ENCODE measurements around the gene B3GNT5. TPM values are rescaled to one million over a fixed set of nuclear protein-coding genes. Genes with fewer than 3 reads are reported as not detected.

Gene B3GNT5
- total and polyA plus RNA-seq, 2 experiments from 2014 or later: 4.9 to 6.4 TPM

DNA sequence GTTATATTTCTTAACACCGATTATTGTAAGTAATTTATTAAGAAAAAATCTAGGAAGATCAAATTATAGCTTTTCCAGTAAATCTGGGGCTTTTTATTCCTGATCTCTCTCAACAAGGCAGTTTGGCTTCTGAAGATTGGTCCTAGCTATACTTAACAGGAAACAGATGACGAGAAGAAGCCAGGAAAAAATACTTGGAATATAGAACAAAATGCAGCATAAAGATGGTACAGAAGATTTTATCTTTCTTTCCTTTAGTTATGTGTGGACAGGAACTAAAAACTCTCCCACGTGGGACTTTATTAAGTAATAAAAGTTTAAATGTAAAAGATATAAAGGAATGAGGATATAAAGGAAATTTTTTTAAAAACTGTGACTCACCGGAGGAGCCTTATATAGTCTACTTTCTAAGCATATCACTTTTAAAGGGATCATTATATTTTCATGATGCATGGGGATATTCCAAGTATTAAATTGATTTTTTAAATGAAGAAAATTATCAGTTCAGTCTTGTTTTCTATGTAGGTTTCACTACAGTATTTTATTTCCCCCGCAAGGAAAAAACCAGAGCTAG, 8.2 kb downstream of the B3GNT5 start (continued):
- TF ChIP-seq, protein P1, sequence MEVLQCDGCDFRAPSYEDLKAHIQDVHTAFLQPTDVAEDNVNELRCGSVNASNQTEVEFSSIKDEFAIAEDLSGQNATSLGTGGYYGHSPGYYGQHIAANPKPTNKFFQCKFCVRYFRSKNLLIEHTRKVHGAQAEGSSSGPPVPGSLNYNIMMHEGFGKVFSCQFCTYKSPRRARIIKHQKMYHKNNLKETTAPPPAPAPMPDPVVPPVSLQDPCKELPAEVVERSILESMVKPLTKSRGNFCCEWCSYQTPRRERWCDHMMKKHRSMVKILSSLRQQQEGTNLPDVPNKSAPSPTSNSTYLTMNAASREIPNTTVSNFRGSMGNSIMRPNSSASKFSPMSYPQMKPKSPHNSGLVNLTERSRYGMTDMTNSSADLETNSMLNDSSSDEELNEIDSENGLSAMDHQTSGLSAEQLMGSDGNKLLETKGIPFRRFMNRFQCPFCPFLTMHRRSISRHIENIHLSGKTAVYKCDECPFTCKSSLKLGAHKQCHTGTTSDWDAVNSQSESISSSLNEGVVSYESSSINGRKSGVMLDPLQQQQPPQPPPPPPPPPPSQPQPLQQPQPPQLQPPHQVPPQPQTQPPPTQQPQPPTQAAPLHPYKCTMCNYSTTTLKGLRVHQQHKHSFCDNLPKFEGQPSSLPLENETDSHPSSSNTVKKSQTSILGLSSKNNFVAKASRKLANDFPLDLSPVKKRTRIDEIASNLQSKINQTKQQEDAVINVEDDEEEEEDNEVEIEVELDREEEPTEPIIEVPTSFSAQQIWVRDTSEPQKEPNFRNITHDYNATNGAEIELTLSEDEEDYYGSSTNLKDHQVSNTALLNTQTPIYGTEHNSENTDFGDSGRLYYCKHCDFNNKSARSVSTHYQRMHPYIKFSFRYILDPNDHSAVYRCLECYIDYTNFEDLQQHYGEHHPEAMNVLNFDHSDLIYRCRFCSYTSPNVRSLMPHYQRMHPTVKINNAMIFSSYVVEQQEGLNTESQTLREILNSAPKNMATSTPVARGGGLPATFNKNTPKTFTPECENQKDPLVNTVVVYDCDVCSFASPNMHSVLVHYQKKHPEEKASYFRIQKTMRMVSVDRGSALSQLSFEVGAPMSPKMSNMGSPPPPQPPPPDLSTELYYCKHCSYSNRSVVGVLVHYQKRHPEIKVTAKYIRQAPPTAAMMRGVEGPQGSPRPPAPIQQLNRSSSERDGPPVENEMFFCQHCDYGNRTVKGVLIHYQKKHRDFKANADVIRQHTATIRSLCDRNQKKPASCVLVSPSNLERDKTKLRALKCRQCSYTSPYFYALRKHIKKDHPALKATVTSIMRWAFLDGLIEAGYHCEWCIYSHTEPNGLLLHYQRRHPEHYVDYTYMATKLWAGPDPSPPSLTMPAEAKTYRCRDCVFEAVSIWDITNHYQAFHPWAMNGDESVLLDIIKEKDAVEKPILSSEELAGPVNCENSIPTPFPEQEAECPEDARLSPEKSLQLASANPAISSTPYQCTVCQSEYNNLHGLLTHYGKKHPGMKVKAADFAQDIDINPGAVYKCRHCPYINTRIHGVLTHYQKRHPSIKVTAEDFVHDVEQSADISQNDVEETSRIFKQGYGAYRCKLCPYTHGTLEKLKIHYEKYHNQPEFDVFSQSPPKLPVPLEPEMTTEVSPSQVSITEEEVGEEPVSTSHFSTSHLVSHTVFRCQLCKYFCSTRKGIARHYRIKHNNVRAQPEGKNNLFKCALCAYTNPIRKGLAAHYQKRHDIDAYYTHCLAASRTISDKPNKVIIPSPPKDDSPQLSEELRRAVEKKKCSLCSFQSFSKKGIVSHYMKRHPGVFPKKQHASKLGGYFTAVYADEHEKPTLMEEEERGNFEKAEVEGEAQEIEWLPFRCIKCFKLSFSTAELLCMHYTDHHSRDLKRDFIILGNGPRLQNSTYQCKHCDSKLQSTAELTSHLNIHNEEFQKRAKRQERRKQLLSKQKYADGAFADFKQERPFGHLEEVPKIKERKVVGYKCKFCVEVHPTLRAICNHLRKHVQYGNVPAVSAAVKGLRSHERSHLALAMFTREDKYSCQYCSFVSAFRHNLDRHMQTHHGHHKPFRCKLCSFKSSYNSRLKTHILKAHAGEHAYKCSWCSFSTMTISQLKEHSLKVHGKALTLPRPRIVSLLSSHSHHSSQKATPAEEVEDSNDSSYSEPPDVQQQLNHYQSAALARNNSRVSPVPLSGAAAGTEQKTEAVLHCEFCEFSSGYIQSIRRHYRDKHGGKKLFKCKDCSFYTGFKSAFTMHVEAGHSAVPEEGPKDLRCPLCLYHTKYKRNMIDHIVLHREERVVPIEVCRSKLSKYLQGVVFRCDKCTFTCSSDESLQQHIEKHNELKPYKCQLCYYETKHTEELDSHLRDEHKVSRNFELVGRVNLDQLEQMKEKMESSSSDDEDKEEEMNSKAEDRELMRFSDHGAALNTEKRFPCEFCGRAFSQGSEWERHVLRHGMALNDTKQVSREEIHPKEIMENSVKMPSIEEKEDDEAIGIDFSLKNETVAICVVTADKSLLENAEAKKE (CRISPR knock-in tag; IDR thresholded peaks at IDR 0.05): no peak
- TF ChIP-seq, protein P2, sequence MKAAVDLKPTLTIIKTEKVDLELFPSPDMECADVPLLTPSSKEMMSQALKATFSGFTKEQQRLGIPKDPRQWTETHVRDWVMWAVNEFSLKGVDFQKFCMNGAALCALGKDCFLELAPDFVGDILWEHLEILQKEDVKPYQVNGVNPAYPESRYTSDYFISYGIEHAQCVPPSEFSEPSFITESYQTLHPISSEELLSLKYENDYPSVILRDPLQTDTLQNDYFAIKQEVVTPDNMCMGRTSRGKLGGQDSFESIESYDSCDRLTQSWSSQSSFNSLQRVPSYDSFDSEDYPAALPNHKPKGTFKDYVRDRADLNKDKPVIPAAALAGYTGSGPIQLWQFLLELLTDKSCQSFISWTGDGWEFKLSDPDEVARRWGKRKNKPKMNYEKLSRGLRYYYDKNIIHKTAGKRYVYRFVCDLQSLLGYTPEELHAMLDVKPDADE (IDR thresholded peaks at IDR 0.05): no peak
- TF ChIP-seq POLR2AphosphoS5 (IDR thresholded peaks at IDR 0.05; ENCODE audit: low read depth) (no peak), NANOG (IDR thresholded peaks at IDR 0.05; ENCODE audit: borderline replicate concordance) (no peak), EZH2 (IDR thresholded peaks at IDR 0.05; ENCODE audit: low read depth, unreplicated experiment) (no peak), JUNB (IDR thresholded peaks at IDR 0.05; ENCODE audit: unreplicated experiment) (no peak), EZH2phosphoT487 (IDR thresholded peaks at IDR 0.05; ENCODE audit: unreplicated experiment) (no peak)

DNA sequence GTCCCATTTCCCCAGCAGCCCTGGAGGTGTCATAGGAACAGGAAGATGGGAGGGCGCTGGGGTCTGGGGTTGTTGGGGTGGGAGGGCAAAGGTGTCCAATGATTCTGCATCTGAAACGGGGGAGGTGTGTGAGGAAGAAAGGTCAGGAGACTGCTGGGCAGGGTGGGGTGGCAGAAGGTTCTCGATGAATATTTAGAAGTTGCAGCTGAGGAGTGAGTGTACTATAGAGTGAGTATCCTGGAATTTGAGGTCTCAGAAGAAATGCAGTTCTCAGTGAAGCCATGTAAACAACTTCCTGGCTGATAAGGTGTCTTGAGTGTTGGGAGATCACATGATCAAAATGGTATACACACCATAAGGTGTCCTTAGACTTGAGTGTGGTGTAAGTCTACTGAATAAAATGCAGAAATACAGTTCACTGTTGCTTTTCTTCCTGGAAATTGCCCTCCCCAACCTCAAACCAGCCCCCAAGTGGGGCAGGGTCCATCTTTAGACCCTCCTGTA, 9.9 kb downstream of the B3GNT5 start:
- DNase-seq (ENCODE audit: low spot score) (no peak), ATAC-seq (no peak)
- no peaks in the 10 kb centered on the region for H3K27me3 ChIP-seq (ENCODE audit: insufficient read depth)
- no peak overlapping the region for H3K4me3 Mint-ChIP-seq
- no peak overlapping the region for H3K4me2 ChIP-seq
- H2AFZ ChIP-seq: no peak overlapping the region
- no peaks in the 10 kb centered on the region for H3K36me3 ChIP-seq (ENCODE audit: insufficient read depth)
- H3K4me3 ChIP-seq: no peak overlapping the region
- peaks cover 24% of the 10 kb centered on the region for H3K79me2 ChIP-seq (replicated peaks; ENCODE audit: insufficient read depth)
- H3K27ac ChIP-seq (ENCODE audit: low read depth): no peak overlapping the region
- H3K4me1 ChIP-seq (ENCODE audit: insufficient read depth): peaks cover 39% of the 10 kb centered on the region
- H3K27me3 Mint-ChIP-seq (ENCODE audit: insufficient read depth, low read depth, poor library complexity): peaks cover 2% of the 10 kb centered on the region
- H3K9me3 Mint-ChIP-seq: no peaks in the 10 kb centered on the region
- peak overlapping the region; percentile 18; the same call in 1 of the 2 replicates for H3K27ac Mint-ChIP-seq
- H3F3A ChIP-seq (replicated peaks; ENCODE audit: low read depth): no peaks in the 10 kb centered on the region
- H4K20me1 ChIP-seq (replicated peaks; ENCODE audit: insufficient read depth): no peaks in the 10 kb centered on the region
- peaks cover 17% of the 10 kb centered on the region for H3K4me1 Mint-ChIP-seq
- peaks cover 6% of the 10 kb centered on the region; the same call in 2 of the 3 replicates for H3K36me3 Mint-ChIP-seq (ENCODE audit: low read depth)
- H3K9me2 ChIP-seq (ENCODE audit: insufficient read depth): no peaks in the 10 kb centered on the region; the same call in 1 of the 2 replicates
- TF ChIP-seq ZNF331 (CRISPR knock-in tag; IDR thresholded peaks at IDR 0.05; ENCODE audit: low read depth): no peak
- TF ChIP-seq, protein P2 (IDR thresholded peaks at IDR 0.05): no peak
- no peak for TF ChIP-seq EZH2phosphoT487 (IDR thresholded peaks at IDR 0.05; ENCODE audit: unreplicated experiment)
- TF ChIP-seq CREB1 (CRISPR knock-in tag; IDR thresholded peaks at IDR 0.05; ENCODE audit: low read depth): no peak
- TF ChIP-seq, protein P3, sequence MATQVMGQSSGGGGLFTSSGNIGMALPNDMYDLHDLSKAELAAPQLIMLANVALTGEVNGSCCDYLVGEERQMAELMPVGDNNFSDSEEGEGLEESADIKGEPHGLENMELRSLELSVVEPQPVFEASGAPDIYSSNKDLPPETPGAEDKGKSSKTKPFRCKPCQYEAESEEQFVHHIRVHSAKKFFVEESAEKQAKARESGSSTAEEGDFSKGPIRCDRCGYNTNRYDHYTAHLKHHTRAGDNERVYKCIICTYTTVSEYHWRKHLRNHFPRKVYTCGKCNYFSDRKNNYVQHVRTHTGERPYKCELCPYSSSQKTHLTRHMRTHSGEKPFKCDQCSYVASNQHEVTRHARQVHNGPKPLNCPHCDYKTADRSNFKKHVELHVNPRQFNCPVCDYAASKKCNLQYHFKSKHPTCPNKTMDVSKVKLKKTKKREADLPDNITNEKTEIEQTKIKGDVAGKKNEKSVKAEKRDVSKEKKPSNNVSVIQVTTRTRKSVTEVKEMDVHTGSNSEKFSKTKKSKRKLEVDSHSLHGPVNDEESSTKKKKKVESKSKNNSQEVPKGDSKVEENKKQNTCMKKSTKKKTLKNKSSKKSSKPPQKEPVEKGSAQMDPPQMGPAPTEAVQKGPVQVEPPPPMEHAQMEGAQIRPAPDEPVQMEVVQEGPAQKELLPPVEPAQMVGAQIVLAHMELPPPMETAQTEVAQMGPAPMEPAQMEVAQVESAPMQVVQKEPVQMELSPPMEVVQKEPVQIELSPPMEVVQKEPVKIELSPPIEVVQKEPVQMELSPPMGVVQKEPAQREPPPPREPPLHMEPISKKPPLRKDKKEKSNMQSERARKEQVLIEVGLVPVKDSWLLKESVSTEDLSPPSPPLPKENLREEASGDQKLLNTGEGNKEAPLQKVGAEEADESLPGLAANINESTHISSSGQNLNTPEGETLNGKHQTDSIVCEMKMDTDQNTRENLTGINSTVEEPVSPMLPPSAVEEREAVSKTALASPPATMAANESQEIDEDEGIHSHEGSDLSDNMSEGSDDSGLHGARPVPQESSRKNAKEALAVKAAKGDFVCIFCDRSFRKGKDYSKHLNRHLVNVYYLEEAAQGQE (IDR thresholded peaks at IDR 0.05; ENCODE audit: unreplicated experiment): no peak
- no peak for TF ChIP-seq NANOG (IDR thresholded peaks at IDR 0.05; ENCODE audit: borderline replicate concordance)
- TF ChIP-seq JUNB (IDR thresholded peaks at IDR 0.05; ENCODE audit: unreplicated experiment): no peak
